ENCODE measurements around the gene AGAP1.

DNA sequence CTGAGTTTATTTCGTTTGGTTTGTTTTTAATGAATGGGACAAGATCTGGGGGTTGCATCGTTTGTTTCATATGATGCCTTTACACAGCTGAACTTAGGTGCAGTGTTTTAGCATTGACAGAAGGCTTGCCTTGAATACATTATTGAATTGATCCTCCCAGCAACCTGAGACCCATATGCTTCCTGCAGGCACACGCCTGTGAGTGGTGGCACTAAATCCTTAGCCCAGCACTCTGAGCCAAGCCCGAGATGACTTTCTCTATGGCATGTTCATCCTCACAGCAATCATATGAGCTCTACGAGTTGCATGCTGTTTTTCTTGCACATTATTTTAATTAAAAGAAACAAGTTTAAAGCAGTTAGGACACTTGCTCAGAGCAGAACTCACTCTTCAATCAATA is 47.8 kb upstream of the AGAP1 start:
- TF ChIP-seq POLR2A (IDR thresholded peaks at IDR 0.05): no peak
- TF ChIP-seq, protein P1, sequence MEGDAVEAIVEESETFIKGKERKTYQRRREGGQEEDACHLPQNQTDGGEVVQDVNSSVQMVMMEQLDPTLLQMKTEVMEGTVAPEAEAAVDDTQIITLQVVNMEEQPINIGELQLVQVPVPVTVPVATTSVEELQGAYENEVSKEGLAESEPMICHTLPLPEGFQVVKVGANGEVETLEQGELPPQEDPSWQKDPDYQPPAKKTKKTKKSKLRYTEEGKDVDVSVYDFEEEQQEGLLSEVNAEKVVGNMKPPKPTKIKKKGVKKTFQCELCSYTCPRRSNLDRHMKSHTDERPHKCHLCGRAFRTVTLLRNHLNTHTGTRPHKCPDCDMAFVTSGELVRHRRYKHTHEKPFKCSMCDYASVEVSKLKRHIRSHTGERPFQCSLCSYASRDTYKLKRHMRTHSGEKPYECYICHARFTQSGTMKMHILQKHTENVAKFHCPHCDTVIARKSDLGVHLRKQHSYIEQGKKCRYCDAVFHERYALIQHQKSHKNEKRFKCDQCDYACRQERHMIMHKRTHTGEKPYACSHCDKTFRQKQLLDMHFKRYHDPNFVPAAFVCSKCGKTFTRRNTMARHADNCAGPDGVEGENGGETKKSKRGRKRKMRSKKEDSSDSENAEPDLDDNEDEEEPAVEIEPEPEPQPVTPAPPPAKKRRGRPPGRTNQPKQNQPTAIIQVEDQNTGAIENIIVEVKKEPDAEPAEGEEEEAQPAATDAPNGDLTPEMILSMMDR (IDR thresholded peaks at IDR 0.05): no peak

Measured in uterus (tissue), 2 donors.